ENCODE results near the gene PTPRM.
A peak's percentile ranks its signal among the peaks of the same experiment; 100 is the strongest.
"Not testable (repeated sequence)": the region's sequence is repeated elsewhere in the genome, so short reads cannot be mapped to it uniquely, and the experiment has no call there.

The PTPRM gene

GRCh38 chr18:7725473-7725872 lies 158.4 kb downstream of the PTPRM start:
- FAIRE-seq = no peak
- no peak for DNase-seq (ENCODE audit: low spot score)

GRCh38 chr18:7725897-7726296 lies 158.8 kb downstream of the PTPRM start:
- FAIRE-seq (no peak), DNase-seq (ENCODE audit: low spot score) (no peak)

- DNase-seq (ENCODE audit: low spot score) (no peak), FAIRE-seq (no peak)
Observed at GRCh38 chr18:7726522-7726921, 159.4 kb downstream of the PTPRM start.

GRCh38 chr18:7727361-7728076 lies 160.4 kb downstream of the PTPRM start:
- FAIRE-seq (no peak), DNase-seq (ENCODE audit: low spot score) (no peak)

GRCh38 chr18:7728297-7728696 lies 161.2 kb downstream of the PTPRM start:
- FAIRE-seq = no peak

GRCh38 chr18:7729868-7730267 lies 162.8 kb downstream of the PTPRM start:
- no peak for DNase-seq (ENCODE audit: low spot score)

More at GRCh38 chr18:7728297-7728696, 161.2 kb downstream of the PTPRM start:
- no peak for DNase-seq (ENCODE audit: low spot score)

GRCh38 chr18:7730682-7731081 lies 163.6 kb downstream of the PTPRM start:
- DNase-seq (ENCODE audit: low spot score) (no peak), FAIRE-seq (no peak)

More at GRCh38 chr18:7729868-7730267, 162.8 kb downstream of the PTPRM start:
- FAIRE-seq = peak; percentile 17

- DNase-seq (ENCODE audit: low spot score) (no peak), FAIRE-seq (no peak)
Observed at GRCh38 chr18:7733642-7734041, 166.5 kb downstream of the PTPRM start.

- DNase-seq (ENCODE audit: low spot score) (no peak), FAIRE-seq (peak; percentile 17)
Observed at GRCh38 chr18:7735196-7735595, 168.1 kb downstream of the PTPRM start.

GRCh38 chr18:7735626-7736175 lies 168.6 kb downstream of the PTPRM start:
- DNase-seq (ENCODE audit: low spot score) (no peak), FAIRE-seq (peak; percentile 35)

GRCh38 chr18:7736526-7736925 lies 169.4 kb downstream of the PTPRM start:
- FAIRE-seq; DNase-seq (ENCODE audit: low spot score): not testable (repeated sequence)

- FAIRE-seq (no peak), DNase-seq (ENCODE audit: low spot score) (no peak)
Observed at GRCh38 chr18:7737550-7737949, 170.4 kb downstream of the PTPRM start.

- FAIRE-seq = no peak
- no peak for DNase-seq (ENCODE audit: low spot score)
Observed at GRCh38 chr18:7740821-7741220, 173.7 kb downstream of the PTPRM start.

GRCh38 chr18:7741640-7742039 lies 174.5 kb downstream of the PTPRM start:
- DNase-seq (ENCODE audit: low spot score) = no peak
- FAIRE-seq = no peak

- no peak for DNase-seq (ENCODE audit: low spot score)
- FAIRE-seq = no peak
Observed at GRCh38 chr18:7742224-7742623, 175.1 kb downstream of the PTPRM start.

GRCh38 chr18:7743256-7743655 lies 176.1 kb downstream of the PTPRM start:
- DNase-seq (ENCODE audit: low spot score) = no peak
- no peak for FAIRE-seq

GRCh38 chr18:7746106-7746505 lies 179.0 kb downstream of the PTPRM start:
- DNase-seq (ENCODE audit: low spot score) (no peak), FAIRE-seq (no peak)

- FAIRE-seq (no peak), DNase-seq (ENCODE audit: low spot score) (no peak)
Observed at GRCh38 chr18:7748251-7749007, 181.3 kb downstream of the PTPRM start.

- FAIRE-seq (no peak), DNase-seq (ENCODE audit: low spot score) (no peak)
Observed at GRCh38 chr18:7749008-7749405, 181.9 kb downstream of the PTPRM start.

GRCh38 chr18:7749510-7749981 lies 182.4 kb downstream of the PTPRM start:
- DNase-seq (ENCODE audit: low spot score) (no peak), FAIRE-seq (no peak)

GRCh38 chr18:7750095-7750663 lies 183.1 kb downstream of the PTPRM start:
- no peak for DNase-seq (ENCODE audit: low spot score)
- FAIRE-seq = no peak

- no peak for DNase-seq (ENCODE audit: low spot score)
- peak; percentile 76 for FAIRE-seq
Observed at GRCh38 chr18:7750966-7751365, 183.8 kb downstream of the PTPRM start.
